Activated naive CD4-positive, alpha-beta T cell (primary cell): ENCODE results near the gene EEF1AKMT3.
"Not testable (repeated sequence)": the region's sequence is repeated elsewhere in the genome, so short reads cannot be mapped to it uniquely, and the experiment has no call there.

Experiments used
- DNase-seq, 4 experiments: peaks; one replicate each; lab custom pipeline; 2025; lab: John Stamatoyannopoulos, UW

EEF1AKMT3 gene

GRCh38 chr12:57817261-57817989 is 45.0 kb downstream of the EEF1AKMT3 start:
- DNase-seq = no peak

- not testable (repeated sequence) for DNase-seq
These were observed 45.5 kb downstream of the EEF1AKMT3 start for GRCh38 chr12:57817990-57818331.

GRCh38 chr12:57820119-57820518 is 47.7 kb downstream of the EEF1AKMT3 start:
- DNase-seq = not testable (repeated sequence)

- DNase-seq = not testable (repeated sequence)
These were observed 48.6 kb downstream of the EEF1AKMT3 start for GRCh38 chr12:57821015-57821414.

GRCh38 chr12:57821474-57822214 is 49.2 kb downstream of the EEF1AKMT3 start:
- DNase-seq = no peak

- no peak for DNase-seq
These were observed 50.1 kb downstream of the EEF1AKMT3 start for GRCh38 chr12:57822392-57823130.

GRCh38 chr12:57823131-57823907 is 50.9 kb downstream of the EEF1AKMT3 start:
- no peak for DNase-seq

- DNase-seq = no peak
These were observed 51.7 kb downstream of the EEF1AKMT3 start for GRCh38 chr12:57823908-57824640.

GRCh38 chr12:57825451-57825850 is 53.0 kb downstream of the EEF1AKMT3 start:
- DNase-seq = no peak

- no peak for DNase-seq
These were observed 54.0 kb downstream of the EEF1AKMT3 start for GRCh38 chr12:57826400-57826799.

GRCh38 chr12:57826966-57827365 is 54.6 kb downstream of the EEF1AKMT3 start:
- DNase-seq = no peak

- DNase-seq = no peak
These were observed 56.8 kb downstream of the EEF1AKMT3 start for GRCh38 chr12:57829025-57829777.

- DNase-seq = no peak
These were observed 58.0 kb downstream of the EEF1AKMT3 start for GRCh38 chr12:57830393-57830792.
